Measurements from ENCODE around the gene ILDR2.

Gene ILDR2

GRCh38 chr1:167011560-167012191 lies 36.3 kb upstream of the ILDR2 start:
- H3K4me3 ChIP-seq (replicated peaks; ENCODE audit: low read depth, low read length) = no peak overlapping the region
- TF ChIP-seq, protein P1, sequence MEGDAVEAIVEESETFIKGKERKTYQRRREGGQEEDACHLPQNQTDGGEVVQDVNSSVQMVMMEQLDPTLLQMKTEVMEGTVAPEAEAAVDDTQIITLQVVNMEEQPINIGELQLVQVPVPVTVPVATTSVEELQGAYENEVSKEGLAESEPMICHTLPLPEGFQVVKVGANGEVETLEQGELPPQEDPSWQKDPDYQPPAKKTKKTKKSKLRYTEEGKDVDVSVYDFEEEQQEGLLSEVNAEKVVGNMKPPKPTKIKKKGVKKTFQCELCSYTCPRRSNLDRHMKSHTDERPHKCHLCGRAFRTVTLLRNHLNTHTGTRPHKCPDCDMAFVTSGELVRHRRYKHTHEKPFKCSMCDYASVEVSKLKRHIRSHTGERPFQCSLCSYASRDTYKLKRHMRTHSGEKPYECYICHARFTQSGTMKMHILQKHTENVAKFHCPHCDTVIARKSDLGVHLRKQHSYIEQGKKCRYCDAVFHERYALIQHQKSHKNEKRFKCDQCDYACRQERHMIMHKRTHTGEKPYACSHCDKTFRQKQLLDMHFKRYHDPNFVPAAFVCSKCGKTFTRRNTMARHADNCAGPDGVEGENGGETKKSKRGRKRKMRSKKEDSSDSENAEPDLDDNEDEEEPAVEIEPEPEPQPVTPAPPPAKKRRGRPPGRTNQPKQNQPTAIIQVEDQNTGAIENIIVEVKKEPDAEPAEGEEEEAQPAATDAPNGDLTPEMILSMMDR (IDR thresholded peaks at IDR 0.05; ENCODE audit: low read depth, low read length, missing control alignments) = no peak
- no peak for DNase-seq (ENCODE audit: extremely low read depth, low read depth)

DNA sequence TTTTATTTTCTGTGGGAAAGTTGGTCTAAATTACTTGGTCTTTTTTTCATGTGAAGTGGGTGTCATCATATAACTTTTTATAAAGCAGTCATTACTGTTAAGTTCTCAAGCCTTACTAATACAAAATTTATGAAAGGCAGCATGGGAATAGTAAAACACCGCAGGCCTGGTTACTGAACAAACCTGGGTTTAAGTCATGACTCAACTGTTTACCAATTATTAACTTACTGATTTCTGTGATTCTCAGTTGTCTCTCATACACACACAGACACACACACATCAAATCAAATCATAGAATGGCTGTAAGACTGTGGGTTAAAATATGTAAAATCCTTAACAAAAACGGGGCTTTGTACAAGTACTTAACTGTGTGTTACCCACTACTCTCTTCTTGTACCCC lies 28.4 kb upstream of the ILDR2 start:
- TF ChIP-seq, protein P1 (IDR thresholded peaks at IDR 0.05; ENCODE audit: low read depth, low read length, missing control alignments) = no peak
- H3K4me3 ChIP-seq (replicated peaks; ENCODE audit: low read depth, low read length) = no peak overlapping the region
- DNase-seq (ENCODE audit: extremely low read depth, low read depth) = no peak

GRCh38 chr1:167002354-167002753 lies 27.0 kb upstream of the ILDR2 start:
- DNase-seq (ENCODE audit: extremely low read depth, low read depth) = no peak
- no peak overlapping the region for H3K4me3 ChIP-seq (replicated peaks; ENCODE audit: low read depth, low read length)
- TF ChIP-seq, protein P1 (IDR thresholded peaks at IDR 0.05; ENCODE audit: low read depth, low read length, missing control alignments) = no peak

GRCh38 chr1:167000546-167000945 lies 25.2 kb upstream of the ILDR2 start:
- H3K4me3 ChIP-seq (replicated peaks; ENCODE audit: low read depth, low read length) = no peak overlapping the region
- DNase-seq (ENCODE audit: extremely low read depth, low read depth) = no peak
- TF ChIP-seq, protein P1 (IDR thresholded peaks at IDR 0.05; ENCODE audit: low read depth, low read length, missing control alignments) = no peak

DNA sequence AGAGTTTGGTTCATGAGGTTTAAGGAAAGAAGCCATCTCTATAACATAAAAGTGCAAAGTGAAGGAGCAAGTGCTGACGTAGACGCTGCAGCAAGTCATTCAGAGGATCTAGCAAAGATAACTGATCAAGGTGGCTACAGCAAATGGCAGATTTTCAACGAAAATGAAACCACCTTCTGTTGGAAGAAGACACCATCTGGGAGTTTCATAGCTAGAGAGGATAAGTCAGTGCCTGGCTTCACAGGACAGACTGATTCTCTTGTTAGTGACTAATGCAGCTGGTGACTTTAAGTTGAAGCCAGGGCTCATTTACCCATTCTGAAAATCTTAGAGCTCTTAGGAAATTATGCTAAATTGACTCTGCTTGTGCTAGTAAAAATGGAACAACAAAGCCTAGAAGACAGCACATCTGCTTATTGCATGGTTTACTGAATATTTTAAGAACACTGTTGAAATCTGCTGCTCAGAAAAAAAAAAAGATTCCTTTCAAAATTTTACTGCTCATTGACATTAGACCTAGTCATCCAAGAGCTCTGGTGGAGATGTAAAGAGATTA lies 24.2 kb upstream of the ILDR2 start:
- no peak for DNase-seq (ENCODE audit: extremely low read depth, low read depth)
- TF ChIP-seq, protein P1 (IDR thresholded peaks at IDR 0.05; ENCODE audit: low read depth, low read length, missing control alignments) = no peak
- no peak overlapping the region for H3K4me3 ChIP-seq (replicated peaks; ENCODE audit: low read depth, low read length)

GRCh38 chr1:166999075-166999474 lies 23.7 kb upstream of the ILDR2 start:
- no peak for DNase-seq (ENCODE audit: extremely low read depth, low read depth)
- no peak overlapping the region for H3K4me3 ChIP-seq (replicated peaks; ENCODE audit: low read depth, low read length)
- TF ChIP-seq, protein P1 (IDR thresholded peaks at IDR 0.05; ENCODE audit: low read depth, low read length, missing control alignments) = no peak

Measured in HFF-Myc (cell line).